NB4 (cell line): ENCODE results near the gene LIN37.

Experiments used
- CTCF ChIP-seq: IDR thresholded peaks from one replicate; pipeline ENCODE4 v1.5.1; 2012; ENCODE audit warnings: low read depth, low read length
- MAX ChIP-seq: IDR thresholded peaks from 2 replicates; pipeline ENCODE4 v1.6.1; 2011; ENCODE audit warnings: low read depth, low read length
- MYC ChIP-seq: IDR thresholded peaks from 2 replicates; pipeline ENCODE4 v1.6.1; 2011; ENCODE audit warnings: low read depth, low read length
- POLR2A ChIP-seq: IDR thresholded peaks from 2 replicates; pipeline ENCODE4 v1.6.1; 2011; ENCODE audit warnings: mild to moderate bottlenecking; ENCODE audit not compliant: insufficient read length; ENCODE audit errors: extremely low read depth

DNA sequence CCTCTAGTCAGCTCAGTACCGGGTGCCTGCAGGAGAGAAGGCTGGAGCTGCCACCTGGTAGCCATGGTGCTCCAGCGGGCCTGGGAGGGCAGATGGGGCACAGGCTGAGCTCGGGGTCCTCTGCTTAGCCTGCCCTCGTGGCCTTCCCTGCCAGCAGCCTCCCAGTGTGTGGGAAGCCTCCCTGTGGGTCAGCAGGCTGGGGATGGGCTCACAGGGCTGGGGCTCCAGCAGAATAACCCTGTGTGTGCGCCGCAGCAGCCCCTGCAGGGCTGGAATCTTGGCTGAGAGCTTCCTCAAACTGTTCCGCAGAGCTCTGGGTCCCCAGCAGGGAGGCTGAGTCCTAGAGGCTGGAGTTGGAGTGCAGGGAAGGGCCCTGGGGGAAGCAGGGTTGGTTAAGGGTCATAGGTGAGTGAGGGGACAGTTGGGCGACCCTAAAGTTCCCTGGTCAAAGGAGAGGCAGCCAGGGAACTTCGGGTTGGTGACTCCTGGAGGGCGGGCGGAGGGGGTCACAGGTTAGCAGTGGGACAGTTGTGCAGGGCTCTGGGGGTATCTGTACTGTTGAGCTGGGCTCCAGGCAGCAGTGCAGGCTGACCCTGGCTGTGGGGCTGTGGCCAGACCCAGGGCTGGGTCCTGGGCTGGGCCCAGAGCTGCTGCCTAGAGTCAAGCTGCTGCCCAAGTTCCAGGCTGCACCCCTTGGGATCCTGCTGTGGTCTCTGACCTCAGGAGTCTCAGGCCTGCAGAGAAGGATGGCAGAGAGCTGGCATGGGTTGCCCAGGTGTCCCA, 41.0 kb downstream of the LIN37 start:
- TF ChIP-seq CTCF (no peak), MYC (no peak), MAX (no peak), POLR2A (no peak)
